H1 (cell line): ENCODE measurements around the gene CNDP1. TPM values are rescaled to one million over a fixed set of nuclear protein-coding genes. Genes with fewer than 3 reads are reported as not detected.

Source experiments
- BRCA1 ChIP-seq: IDR thresholded peaks from 2 replicates; pipeline ENCODE4 v1.6.1; 2012; ENCODE audit warnings: low read depth, low read length, improper control_type of control experiment
- polyA plus RNA-seq, 7 experiments: library from polyadenylated mRNA; depleted of rRNA in 3 of 7; stranded (reverse) in 5 of 7; unstranded in 2 of 7; fragments of >200 nt in 5 of 7; fragments of 200-250 nt in 2 of 7; gene quantifications; 1 replicate in 5 of 7; 2 replicates in 1 of 7; 4 replicates in 1 of 7; pipeline versions ENCODE4 v1.2.1 to v1.2.3, GENCODE V29; 2011 to 2013; ENCODE audit warnings: missing spikeins in 2 of 7, mixed read lengths in 2 of 7
- total RNA-seq: library from RNA; stranded (reverse); fragmentation: NEBNext Ultra II Directional; extraction: Animal tissue kit (Norgen Biotek cat#: 25700); gene quantifications from 2 replicates; pipeline ENCODE4 v1.2.1, GENCODE V29; 2021

CNDP1 gene
- total and polyA plus RNA-seq, 2 of the 8 experiments (the other 6 are each of a cell fraction or from before 2014, with no cell fraction given), result 0.09 TPM; not detected in 1

- no peak for TF ChIP-seq BRCA1
These were observed 61.1 kb downstream of the CNDP1 start (continued) for GRCh38 chr18:74595431-74595830.
